HFFc6 (cell line): ENCODE data around the gene ATG9A. TPM values are rescaled to one million over a fixed set of nuclear protein-coding genes. Genes with fewer than 3 reads are reported as not detected.

Experiments used
- DNase-seq: peaks from one replicate; pipeline ENCODE4 v3.0.0-alpha.2; 2018
- H3K27ac Mint-ChIP-seq: 2 replicates; pipeline ENCODE4 v1.8.0; 2020; ENCODE audit warnings: mild to moderate bottlenecking, mixed read lengths
- H3K27me3 Mint-ChIP-seq: 2 replicates; pipeline ENCODE4 v1.8.0; 2021; ENCODE audit warnings: mild to moderate bottlenecking, moderate library complexity, mixed read lengths; ENCODE audit not compliant: insufficient read depth
- H3K36me3 Mint-ChIP-seq: 2 replicates; pipeline ENCODE4 v1.8.0; 2021; ENCODE audit warnings: low read depth, mixed read lengths
- H3K4me1 Mint-ChIP-seq: 2 replicates; pipeline ENCODE4 v1.8.0; 2020; ENCODE audit warnings: low read depth, mixed read lengths
- H3K4me3 Mint-ChIP-seq: 2 replicates; pipeline ENCODE4 v1.8.0; 2020; ENCODE audit warnings: mild to moderate bottlenecking, moderate library complexity, mixed read lengths
- H3K9me3 Mint-ChIP-seq: 2 replicates; pipeline ENCODE4 v1.8.0; 2020; ENCODE audit warnings: mild to moderate bottlenecking, mixed read lengths
- total RNA-seq, 6 experiments: library from RNA; stranded (reverse); fragmentation: NEBNext Ultra II Directional; extraction: Animal tissue kit (Norgen Biotek cat#: 25700); gene quantifications; 2 replicates in 1 of 6; 3 replicates in 5 of 6; pipeline ENCODE4 v1.2.3, GENCODE V29; 2021
- TF ChIP-seq, protein P1 (sequence below): fragments of 200-600 bp; sonication (generic); IDR thresholded peaks from 2 replicates; pipeline ENCODE4 v1.5.0; 2021; ENCODE audit warnings: antibody characterized with exemption, mild to moderate bottlenecking

ATG9A gene
- total RNA-seq, 6 experiments from 2014 or later, result 50.5 to 58.8 (median 52.5) TPM

- H3K4me1 Mint-ChIP-seq, result no peaks in the 10 kb centered on the region
- peaks cover 18% of the 10 kb centered on the region for H3K27me3 Mint-ChIP-seq
- TF ChIP-seq, protein P1, sequence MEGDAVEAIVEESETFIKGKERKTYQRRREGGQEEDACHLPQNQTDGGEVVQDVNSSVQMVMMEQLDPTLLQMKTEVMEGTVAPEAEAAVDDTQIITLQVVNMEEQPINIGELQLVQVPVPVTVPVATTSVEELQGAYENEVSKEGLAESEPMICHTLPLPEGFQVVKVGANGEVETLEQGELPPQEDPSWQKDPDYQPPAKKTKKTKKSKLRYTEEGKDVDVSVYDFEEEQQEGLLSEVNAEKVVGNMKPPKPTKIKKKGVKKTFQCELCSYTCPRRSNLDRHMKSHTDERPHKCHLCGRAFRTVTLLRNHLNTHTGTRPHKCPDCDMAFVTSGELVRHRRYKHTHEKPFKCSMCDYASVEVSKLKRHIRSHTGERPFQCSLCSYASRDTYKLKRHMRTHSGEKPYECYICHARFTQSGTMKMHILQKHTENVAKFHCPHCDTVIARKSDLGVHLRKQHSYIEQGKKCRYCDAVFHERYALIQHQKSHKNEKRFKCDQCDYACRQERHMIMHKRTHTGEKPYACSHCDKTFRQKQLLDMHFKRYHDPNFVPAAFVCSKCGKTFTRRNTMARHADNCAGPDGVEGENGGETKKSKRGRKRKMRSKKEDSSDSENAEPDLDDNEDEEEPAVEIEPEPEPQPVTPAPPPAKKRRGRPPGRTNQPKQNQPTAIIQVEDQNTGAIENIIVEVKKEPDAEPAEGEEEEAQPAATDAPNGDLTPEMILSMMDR, result no peak
- no peak overlapping the region for H3K4me3 Mint-ChIP-seq
- no peak for DNase-seq
- H3K36me3 Mint-ChIP-seq, result no peaks in the 10 kb centered on the region
- no peak overlapping the region for H3K27ac Mint-ChIP-seq
- no peaks in the 10 kb centered on the region for H3K9me3 Mint-ChIP-seq
Observed at GRCh38 chr2:219198974-219199373, 30.5 kb downstream of the ATG9A start.

- Mint-ChIP-seq H3K27me3 (peaks cover 18% of the 10 kb centered on the region), H3K27ac (no peak overlapping the region), H3K4me3 (no peak overlapping the region), H3K4me1 (no peaks in the 10 kb centered on the region), H3K36me3 (no peaks in the 10 kb centered on the region), H3K9me3 (no peaks in the 10 kb centered on the region)
- DNase-seq, result no peak
- TF ChIP-seq, protein P1, result no peak
Observed at GRCh38 chr2:219197388-219197787, 32.0 kb downstream of the ATG9A start.

GRCh38 chr2:219186754-219187456, 42.5 kb downstream of the ATG9A start:
- no peak for DNase-seq
- no peak overlapping the region for H3K4me3 Mint-ChIP-seq
- peaks cover 22% of the 10 kb centered on the region for H3K36me3 Mint-ChIP-seq
- TF ChIP-seq, protein P1, result no peak
- H3K4me1 Mint-ChIP-seq, result no peaks in the 10 kb centered on the region
- H3K27ac Mint-ChIP-seq, result no peak overlapping the region
- H3K9me3 Mint-ChIP-seq, result no peaks in the 10 kb centered on the region
- H3K27me3 Mint-ChIP-seq, result peaks cover 2% of the 10 kb centered on the region

- DNase-seq, result no peak
- Mint-ChIP-seq H3K27me3 (peaks cover 2% of the 10 kb centered on the region), H3K27ac (no peak overlapping the region), H3K4me1 (peaks cover 4% of the 10 kb centered on the region), H3K36me3 (peaks cover 35% of the 10 kb centered on the region), H3K4me3 (no peak overlapping the region), H3K9me3 (no peaks in the 10 kb centered on the region)
- TF ChIP-seq, protein P1, result no peak
Observed at GRCh38 chr2:219184121-219184520, 45.3 kb downstream of the ATG9A start.

DNA sequence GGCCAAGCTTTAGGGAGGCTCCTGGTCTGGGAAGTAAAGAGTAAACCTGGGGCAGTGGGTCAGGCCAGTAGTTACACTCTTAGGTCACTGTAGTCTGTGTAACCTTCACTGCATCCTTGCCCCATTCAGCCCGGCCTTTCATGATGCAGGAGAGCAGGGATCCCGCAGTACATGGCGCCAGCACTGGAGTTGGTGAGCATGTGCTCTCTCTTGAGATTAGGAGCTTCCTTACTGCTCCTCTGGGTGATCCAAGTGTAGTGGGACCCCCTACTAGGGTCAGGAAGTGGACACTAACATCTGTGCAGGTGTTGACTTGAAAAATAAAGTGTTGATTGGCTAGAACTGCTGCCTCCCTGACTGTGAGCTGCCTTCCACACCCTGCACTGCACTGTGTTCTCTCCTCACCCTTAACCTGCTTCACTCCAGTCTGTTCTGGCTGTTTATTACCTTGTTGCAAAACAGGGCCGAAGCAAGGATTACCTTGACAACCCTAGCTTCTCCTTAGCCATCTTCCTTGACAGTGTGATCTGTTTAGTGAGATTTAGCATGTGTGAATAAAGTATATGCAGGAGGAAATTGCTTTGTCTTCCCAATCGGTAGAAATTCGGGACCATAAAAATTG, 46.2 kb downstream of the ATG9A start:
- TF ChIP-seq, protein P1, result no peak
- peaks cover 2% of the 10 kb centered on the region; the same call in 1 of the 2 replicates for H3K27me3 Mint-ChIP-seq
- no peak overlapping the region for H3K4me3 Mint-ChIP-seq
- H3K27ac Mint-ChIP-seq, result no peak overlapping the region
- H3K36me3 Mint-ChIP-seq, result peaks cover 38% of the 10 kb centered on the region
- DNase-seq, result no peak
- peaks cover 7% of the 10 kb centered on the region for H3K4me1 Mint-ChIP-seq
- H3K9me3 Mint-ChIP-seq, result no peaks in the 10 kb centered on the region
